ENCODE data around the gene FBRS.
A peak's percentile ranks its signal among the peaks of the same experiment; 100 is the strongest.
"Not testable (repeated sequence)": the region's sequence is repeated elsewhere in the genome, so short reads cannot be mapped to it uniquely, and the experiment has no call there.

Gene FBRS

GRCh38 chr16:30665155-30665829 lies 7.1 kb downstream of the FBRS start:
- no peak for DNase-seq (ENCODE audit: low spot score)

GRCh38 chr16:30665830-30666190 lies 7.6 kb downstream of the FBRS start:
- no peak for DNase-seq (ENCODE audit: low spot score)

- no peak for DNase-seq (ENCODE audit: low spot score)
Measured at GRCh38 chr16:30666681-30667080, 8.4 kb downstream of the FBRS start.

GRCh38 chr16:30667361-30667905 lies 9.2 kb downstream of the FBRS start:
- no peak for DNase-seq (ENCODE audit: low spot score)

GRCh38 chr16:30668393-30668792 lies 10.2 kb downstream of the FBRS start:
- DNase-seq (ENCODE audit: low spot score): no peak

GRCh38 chr16:30669026-30669902 lies 11.0 kb downstream of the FBRS start:
- no peak for DNase-seq (ENCODE audit: low spot score)

GRCh38 chr16:30669903-30670824 lies 11.9 kb downstream of the FBRS start:
- DNase-seq (ENCODE audit: low spot score): no peak

GRCh38 chr16:30675143-30675542 lies 16.9 kb downstream of the FBRS start:
- no peak for DNase-seq (ENCODE audit: low spot score)

GRCh38 chr16:30677931-30678585 lies 19.8 kb downstream of the FBRS start:
- DNase-seq (ENCODE audit: low spot score): no peak

- no peak for DNase-seq (ENCODE audit: low spot score)
Measured at GRCh38 chr16:30678586-30678970, 20.3 kb downstream of the FBRS start.

GRCh38 chr16:30680326-30680725 lies 22.1 kb downstream of the FBRS start:
- DNase-seq (ENCODE audit: low spot score): no peak

GRCh38 chr16:30688701-30689100 lies 30.5 kb downstream of the FBRS start:
- DNase-seq (ENCODE audit: low spot score): no peak

- DNase-seq (ENCODE audit: low spot score): no peak
Measured at GRCh38 chr16:30691907-30692306, 33.7 kb downstream of the FBRS start.

GRCh38 chr16:30692396-30693064 lies 34.3 kb downstream of the FBRS start:
- no peak for DNase-seq (ENCODE audit: low spot score)

- peak; percentile 46 for DNase-seq (ENCODE audit: low spot score)
Measured at GRCh38 chr16:30694926-30695693, 36.9 kb downstream of the FBRS start.

GRCh38 chr16:30696646-30697045 lies 38.4 kb downstream of the FBRS start:
- not testable (repeated sequence) for DNase-seq (ENCODE audit: low spot score)

GRCh38 chr16:30697264-30698138 lies 39.3 kb downstream of the FBRS start:
- no peak for DNase-seq (ENCODE audit: low spot score)

- DNase-seq (ENCODE audit: low spot score): peak; percentile 92
Measured at GRCh38 chr16:30698139-30698815, 40.0 kb downstream of the FBRS start.

Measured in kidney capillary endothelial cell (primary cell).